HG02885 (cell line): ENCODE measurements around the gene SEPTIN8.
"Not testable (repeated sequence)": the region's sequence is repeated elsewhere in the genome, so short reads cannot be mapped to it uniquely, and the experiment has no call there.

ENCODE experiments used
- ATAC-seq: cut with Tn5 transposase; IDR thresholded peaks from one replicate; pipeline ENCODE4 v1.9.1; 2021; ENCODE audit warnings: mild to moderate bottlenecking; ENCODE audit not compliant: unreplicated experiment, poor library complexity

SEPTIN8 gene

DNA sequence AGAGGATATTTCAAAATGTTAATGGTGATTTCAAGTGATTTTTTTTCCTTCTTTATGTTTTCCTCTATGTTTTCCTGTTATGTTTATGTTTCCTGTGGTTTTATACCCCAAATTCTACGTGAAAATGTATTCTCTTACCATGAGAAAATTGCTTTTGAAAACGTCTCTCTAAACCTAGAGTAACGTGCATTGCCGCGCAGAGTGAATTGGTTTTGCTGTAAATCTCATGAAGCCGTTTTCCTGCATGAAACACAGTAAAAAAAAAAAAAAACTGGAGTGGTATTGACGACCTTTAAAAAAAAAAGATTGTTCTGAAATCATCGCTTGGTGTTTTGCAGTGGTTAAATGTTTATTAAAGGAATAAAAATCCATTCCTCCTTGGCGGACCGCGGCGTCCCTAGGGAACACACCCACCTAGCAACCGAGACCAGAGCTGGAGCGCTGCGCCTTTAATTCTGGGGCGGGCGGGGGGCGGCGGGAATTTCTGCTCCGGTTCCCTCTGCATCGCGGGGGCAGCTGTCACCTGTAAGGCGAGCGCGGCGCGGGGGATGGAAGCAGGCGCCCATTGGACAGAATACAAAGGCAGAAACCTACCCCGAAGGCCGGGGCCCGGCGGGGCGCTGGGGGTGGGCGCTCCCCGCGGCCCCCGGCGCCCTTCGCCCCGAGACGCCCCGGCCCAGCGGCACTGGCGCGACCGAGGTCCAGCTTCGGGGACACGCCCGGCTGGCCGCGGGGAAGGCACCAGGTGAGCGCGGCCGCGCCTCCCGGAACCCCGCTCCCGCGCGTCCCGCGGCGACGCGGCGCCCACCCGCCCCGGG, 36.0 kb upstream of the SEPTIN8 start, which contains the start of gene SOWAHA:
SOWAHA (plus strand) TSS at position 522 of the 818 bp plus-strand sequence. CDS start 320 bp downstream, outside the sequence.
- no peak for ATAC-seq

DNA sequence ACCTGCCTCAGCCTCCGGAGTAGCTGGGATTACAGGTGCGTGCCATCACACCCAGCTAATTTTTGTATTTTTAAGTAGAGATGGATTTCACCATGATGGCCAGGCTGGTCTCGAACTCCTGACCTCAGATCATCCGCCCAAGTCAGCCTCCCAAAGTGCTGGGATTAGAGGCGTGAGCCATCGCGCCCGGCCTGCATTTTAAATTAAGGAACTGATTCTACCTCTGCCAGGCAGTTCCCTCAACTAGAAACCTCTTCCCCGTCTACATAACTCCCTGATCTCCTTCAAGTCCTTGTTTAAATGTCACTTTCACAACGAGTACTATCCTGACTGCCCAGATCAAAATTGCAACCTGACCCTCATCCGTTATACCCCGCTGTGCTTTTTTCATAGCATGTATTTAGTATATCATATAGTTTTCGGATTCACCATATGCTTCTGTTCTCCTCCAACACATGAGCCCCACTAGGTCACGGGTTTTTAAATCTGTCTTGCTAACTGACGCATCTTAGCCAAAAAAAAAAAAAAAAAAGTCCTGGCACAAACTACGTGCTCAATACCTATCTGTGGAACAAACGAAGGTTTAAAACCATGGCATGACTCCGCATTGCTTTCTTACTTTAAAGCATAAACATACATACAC, 35.2 kb upstream of the SEPTIN8 start:
- no peak for ATAC-seq

DNA sequence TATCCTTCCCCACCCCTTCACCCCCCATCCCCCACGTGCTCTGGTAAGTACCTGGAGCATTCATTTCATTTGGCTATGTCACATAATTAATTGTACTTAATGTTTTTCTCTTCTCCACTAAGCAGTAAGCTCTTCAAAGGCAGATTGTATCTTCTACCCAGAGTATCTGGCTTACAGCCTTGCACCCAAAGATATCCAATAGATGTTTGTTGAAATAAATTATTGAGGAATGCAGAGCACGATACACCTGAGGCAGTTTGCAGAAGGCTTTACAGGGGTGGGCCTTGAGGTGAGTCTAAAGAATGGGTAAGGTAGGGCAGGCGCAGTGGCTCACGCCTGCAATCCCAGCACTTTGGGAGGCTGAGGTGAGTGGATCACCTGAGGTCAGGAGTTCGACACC, 33.6 kb upstream of the SEPTIN8 start:
- no peak for ATAC-seq

DNA sequence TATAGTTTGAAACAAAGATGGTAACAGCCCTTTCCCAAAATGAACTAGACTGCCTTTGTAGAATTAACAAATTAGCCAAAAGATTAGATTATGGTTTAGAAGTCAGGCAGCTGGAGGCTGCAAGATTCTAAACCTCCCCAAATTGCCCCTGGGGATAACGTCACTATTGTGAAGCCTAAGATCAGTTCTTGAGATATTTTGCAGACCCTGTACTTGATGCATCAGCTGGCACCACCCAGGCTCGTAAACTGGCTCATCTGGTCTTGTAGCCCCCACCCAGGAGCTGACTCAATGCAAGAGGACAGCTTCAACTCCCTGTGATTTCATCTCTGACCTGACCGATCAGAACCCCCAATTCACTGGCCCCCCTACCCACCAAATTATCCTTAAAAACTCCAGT, 31.8 kb upstream of the SEPTIN8 start:
- no peak for ATAC-seq

DNA sequence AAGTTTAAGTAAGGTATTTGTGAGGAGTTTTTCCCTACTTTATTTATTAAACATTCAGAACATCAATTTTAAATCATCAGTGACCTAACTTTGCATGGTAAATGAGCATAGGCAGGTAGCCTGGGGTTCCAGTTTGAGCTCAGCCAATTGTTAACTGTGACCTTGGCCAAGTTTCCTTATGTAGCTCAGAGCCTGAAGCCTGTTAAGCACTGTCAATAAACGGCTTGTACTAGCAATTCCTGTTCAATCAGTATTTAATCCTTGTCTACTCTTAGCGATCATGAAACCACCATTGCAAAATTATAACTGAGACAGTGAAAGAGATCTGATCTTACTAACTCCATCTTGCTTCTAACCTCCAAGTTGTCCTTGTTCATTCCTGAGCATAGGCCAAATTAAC, 31.4 kb upstream of the SEPTIN8 start:
- ATAC-seq: no peak

DNA sequence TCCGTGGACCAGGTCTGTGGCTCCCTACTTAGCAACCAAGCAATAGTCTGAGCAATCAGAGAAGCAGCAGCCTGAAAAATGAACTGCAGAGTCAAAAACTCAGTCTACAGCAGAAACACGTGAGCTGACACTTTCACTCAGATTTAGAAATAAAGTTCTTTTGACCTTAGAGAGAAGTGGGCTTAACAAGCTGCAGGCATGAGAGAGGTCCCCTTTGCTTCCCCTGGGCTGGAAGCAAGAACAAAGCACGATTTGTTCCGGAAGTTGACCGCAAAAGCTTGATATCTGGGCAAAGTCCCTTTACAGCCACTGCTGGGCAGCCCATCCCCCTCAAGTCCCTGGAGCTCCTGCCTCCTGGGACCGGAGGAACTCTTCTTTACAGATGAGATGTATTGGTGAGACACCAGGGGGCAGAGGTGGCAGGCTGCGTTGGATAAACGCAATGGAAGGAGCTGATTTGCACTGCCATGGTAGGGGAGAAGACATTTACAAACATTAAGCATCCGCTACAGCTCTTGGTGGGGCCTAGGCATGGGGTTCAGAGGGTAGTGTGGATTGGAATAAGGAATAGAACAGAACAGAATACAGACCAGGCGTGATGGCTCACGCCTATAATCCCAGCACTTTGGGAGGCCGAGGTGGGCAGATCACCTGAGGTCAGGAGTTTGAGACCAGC, 30.3 kb upstream of the SEPTIN8 start:
- no peak for ATAC-seq

DNA sequence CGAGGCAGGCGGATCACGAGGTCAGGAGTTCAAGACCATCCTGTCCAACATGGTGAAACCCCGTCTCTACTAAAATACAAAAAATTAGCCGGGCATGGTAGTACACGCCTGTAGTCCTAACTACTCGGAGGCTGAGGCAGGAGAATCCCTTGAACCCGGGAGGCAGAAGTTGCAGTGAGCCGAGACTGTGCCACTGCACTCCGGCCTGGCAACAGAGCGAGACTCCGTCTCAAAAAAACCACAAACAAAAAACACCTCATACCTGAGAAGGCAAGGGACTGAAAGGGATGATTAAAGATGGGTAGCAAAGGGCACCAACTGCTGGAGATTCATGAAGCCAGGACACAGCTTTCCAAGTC, 29.7 kb upstream of the SEPTIN8 start:
- ATAC-seq: not testable (repeated sequence)

DNA sequence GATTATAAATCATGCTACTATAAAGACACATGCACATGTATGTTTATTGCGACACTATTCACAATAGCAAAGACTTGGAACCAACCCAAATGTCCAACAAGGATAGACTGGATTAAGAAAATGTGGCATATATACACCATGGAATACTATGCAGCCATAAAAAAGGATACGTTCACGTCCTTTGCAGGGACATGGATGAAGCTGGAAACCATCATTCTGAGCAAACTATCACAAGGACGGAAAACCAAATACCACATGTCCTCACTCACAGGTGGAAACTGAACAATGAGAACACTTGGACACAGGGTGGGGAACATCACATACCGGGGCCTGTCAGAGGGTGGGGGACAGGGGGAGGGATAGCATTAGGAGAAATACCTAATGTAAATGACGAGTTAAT, 28.8 kb upstream of the SEPTIN8 start:
- ATAC-seq: not testable (repeated sequence)

DNA sequence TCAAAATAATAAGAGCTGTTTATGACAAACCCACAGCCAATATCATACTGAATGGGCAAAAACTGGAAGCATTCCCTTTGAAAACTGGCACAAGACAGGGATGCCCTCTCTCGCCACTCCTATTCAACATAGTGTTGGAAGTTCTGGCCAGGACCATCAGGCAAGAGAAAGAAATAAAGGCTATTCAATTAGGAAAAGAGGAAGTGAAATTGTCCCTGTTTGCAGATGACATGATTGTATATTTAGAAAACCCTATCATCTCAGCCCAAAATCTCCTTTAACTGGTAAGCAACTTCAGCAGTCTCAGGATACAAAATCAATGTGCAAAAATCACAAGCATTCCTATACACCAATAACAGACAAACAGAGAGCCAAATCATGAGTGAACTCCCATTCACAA, 27.2 kb upstream of the SEPTIN8 start:
- not testable (repeated sequence) for ATAC-seq

DNA sequence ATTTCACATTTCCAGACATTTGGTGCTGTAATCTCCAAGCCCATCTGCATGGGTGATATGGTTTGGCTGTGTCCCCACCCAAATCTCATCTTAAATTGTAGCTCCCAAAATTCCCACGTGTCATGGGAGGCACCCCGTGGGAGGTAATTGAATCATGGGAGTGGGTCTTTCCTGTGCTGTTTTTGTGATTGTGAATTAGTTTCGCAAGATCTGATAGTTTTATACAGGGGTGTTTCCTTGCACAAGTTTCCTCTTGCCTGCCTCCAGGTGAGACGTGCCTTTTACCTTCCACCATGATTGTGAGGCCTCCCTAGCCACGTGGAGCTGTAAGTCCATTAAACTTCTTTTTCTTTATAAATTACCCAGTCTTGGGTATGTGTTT, 25.6 kb upstream of the SEPTIN8 start:
- not testable (repeated sequence) for ATAC-seq

DNA sequence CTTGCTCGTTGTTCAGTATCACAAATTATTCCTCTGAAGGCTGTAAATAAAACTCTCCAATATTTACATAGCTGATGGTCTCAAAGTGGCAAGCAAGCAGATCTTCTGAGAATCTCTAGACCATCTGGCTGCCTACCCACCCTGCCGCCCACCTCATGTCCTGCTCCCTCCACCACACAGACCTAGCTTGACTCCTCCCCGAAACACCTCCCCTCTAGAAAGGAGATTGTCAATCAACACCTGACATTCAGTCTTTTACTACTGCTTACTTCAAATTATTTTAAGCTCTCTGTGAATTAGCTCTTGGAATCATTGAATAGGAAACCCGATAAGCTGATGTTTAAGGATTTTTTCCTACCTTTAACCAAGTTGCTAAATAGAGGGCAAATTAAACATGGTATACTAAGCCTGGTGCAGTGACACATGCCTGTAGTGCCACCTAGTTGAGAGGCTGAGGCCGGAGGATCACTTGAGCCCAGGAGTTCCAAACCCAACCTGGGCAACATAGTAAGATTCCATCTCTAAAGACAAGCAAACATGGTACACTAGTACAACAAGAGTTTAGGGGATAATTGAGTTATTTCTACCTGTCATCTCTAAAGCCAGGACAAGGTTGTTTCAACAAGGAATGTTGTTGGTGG, 25.1 kb upstream of the SEPTIN8 start:
- no peak for ATAC-seq

DNA sequence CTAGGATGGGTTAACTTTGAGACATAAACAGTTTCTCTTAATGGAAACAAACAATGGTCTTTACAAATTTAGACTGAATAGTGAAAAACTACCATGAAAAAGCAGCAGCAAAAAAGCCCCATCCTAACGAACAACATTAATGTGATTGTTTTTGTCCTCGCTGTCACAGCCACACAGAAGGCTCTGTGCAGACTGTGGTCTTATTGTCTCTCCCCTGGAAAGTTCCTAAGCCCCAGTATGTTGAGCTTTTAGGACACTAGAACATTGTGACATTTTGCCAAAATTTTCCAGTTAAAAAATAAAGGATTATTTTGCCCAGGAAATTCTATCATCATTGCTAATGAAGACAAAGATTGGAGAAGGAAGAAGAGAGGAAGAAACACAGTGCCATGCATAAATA, 23.5 kb upstream of the SEPTIN8 start:
- ATAC-seq: no peak

DNA sequence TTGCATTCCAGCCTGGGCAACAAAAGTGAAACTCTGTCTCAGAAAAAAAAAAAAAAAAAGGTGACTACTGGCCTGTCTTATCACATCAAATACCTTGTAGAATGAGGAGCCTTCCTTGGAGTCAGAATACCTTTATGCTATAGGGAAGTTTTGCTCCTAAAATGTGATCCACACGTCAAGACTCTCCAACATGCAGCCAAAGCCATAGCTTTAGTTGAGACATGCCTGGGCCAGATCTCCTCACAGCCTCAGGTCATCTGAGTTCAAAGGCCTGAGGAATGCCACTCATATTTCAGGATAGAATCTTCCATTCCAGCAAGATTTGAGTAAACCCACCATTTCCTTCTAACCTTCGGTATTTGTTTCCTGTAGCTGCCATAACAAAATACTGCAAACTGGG, 22.4 kb upstream of the SEPTIN8 start:
- no peak for ATAC-seq

DNA sequence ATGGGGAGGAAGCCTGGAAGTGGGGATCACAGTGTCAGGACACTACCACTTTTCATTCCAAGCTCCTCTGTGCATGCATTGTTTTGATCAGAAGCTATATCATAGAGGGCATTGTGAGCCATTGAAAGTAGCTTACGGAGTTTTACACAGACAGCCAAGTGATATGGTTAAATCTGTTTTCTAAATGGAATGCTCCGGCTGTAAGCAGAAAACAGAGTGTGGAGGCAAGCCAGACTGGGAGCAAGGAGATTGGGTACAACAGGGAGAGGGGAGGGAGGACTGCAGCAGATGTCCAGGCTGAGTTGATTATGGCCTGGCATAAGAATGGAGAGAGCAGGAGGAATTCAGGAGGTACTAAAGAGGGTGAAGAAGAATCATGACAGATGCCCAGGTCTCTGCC, 20.6 kb upstream of the SEPTIN8 start:
- ATAC-seq: no peak

DNA sequence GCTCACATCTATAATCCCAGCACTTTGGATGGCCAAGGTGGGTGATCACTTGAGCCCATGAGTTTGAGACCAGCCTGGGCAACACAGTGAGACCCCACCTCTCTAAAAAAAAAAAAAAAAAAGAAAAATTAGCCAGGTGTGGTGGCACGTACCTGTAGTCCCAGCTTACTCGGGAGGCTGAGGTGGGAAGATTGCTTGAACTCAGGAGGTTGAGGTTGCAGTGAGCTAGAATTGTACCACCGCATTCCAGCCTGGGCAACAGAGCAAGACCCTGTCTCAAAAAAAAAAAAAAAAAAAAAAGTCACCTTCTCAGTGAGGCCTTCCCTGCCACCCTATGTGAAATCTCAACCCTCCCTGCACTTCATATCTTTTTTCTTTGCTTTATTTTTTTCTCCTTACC, 14.0 kb upstream of the SEPTIN8 start:
- ATAC-seq: no peak

DNA sequence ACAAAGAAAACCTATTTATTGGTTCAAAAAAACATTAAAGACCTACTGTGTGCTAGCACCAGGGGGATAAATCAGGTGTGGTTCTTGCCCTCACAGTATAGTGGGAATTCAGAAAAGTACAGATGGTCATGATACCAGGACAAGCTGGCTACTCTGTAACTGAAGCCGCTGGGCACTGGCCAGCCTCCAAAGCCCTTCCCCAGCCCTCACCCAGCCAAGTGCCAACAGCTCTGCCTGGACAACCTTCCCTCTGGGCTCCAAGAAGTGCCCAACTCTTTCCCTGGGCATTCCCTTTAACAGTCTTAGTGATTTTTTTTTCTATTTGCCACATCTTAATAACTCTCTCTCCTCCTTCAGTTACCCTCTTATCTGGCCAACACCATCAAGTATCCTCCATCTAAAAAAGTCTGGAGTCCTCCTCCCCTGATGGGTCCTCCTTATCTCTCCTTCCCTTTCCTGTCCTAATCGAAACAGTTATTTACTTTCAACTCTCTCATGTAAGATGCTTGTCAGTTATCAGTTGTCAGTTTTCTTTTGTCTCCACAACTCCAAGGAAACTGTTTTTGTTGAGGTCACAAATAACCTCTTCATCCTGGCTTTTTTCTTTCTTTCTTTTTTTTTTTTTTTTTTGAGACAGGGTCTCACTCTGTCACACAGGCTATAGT, 13.3 kb upstream of the SEPTIN8 start:
- ATAC-seq: no peak

DNA sequence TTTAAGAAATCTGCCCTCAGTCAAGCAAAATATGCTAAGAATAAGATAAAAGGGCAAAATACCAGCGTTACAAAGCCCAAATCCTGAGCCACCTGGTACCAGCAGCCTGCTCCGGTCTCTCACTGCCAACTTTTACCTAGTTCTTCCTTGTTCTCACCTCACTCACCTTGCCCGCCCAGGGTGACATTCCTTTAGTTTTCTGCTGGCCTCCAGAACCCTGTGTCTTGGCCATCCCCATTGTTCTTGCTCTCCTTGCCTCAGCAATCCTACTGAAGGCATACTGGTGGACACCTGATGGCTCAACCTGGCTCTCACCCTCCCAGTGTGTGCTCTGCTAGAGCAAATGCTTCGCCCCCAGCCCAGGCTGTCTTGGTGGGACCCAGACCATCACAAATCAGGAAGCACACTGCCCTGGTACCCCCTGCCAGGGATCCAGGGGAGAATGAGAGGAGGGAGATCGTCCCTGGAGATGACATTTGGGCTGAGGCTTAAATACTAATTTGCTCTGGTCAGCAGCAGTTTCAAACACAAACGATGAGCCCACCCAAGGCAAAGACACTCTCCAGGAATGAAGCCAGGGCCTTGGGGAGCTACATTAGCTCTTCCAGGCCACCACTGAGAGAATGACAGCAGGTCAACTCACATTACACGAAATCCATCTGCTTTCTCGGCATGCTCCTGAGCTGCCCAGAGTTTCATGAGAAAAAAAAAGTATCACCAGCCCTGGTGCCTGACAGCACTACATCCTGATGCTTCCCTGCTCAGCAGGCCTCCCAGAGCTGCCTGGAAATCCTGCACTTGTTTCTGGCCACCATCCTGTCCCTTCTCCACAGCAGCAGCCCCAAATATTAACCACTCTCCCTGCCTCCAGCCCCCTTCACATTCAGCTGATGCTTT, 12.2 kb upstream of the SEPTIN8 start:
- no peak for ATAC-seq

DNA sequence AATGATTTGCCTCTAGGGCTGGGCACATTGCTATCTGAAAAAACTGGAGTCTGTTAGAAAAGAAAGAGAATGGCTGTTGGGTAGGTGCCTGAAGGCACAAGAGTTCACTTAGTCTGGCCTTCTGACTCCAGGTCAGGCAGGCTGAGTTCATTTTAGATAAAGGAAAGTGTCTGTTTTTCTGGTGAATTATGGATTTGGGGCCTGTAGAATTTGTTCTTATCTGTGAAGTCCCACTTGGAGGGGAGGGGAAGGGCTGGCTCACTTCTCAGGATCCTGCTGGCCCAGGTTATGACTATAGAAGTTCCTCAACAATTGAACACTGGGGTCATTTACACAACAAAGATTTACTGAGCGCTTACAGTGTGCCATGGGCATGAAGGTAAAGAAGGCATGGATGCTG, 11.5 kb upstream of the SEPTIN8 start:
- ATAC-seq: no peak

DNA sequence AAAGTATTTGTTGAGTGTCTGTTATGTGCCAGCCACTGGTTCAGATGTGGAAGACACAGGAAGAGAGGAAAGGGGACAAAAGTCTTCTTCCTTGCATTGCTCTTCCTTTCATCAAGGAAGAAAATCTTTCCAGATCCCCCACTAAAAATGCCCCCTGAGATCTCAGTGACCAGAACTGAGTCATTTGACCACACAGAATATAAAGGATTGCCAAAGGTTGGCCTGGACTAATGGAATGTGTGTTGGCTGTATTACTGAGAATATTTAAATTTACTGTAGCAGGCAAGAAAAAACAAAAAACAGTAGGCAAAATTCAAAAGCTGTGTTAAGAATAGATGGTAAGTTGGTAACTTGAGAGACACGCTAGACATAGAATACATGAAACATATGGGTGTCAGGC, 10.0 kb upstream of the SEPTIN8 start:
- ATAC-seq: no peak
